GM10248 (cell line): ENCODE measurements around the gene DES.

Experiments
- CTCF ChIA-PET: fragments of 300-600 bp; sonication (Branson Sonifier 250); formaldehyde crosslinking; extraction: SDS; loops from one replicate; lab custom pipeline; 2021; ENCODE audit warnings: antibody characterized with exemption; lab: Yijun Ruan, JAX
- POLR2A ChIA-PET: fragments of 350-650 bp; sonication (Branson Sonifier 250); formaldehyde crosslinking; extraction: SDS; loops from one replicate; lab custom pipeline; 2020; ENCODE audit warnings: antibody characterized with exemption; lab: Yijun Ruan, JAX
- DNase-seq: peaks from one replicate; pipeline ENCODE4 v3.0.0; 2012; ENCODE audit errors: extremely low spot score
- TF ChIP-seq, protein P1 (sequence below): IDR thresholded peaks from 2 replicates; pipeline ENCODE4 v1.5.1; 2012; ENCODE audit warnings: mild to moderate bottlenecking, low read depth; ENCODE audit errors: extremely low read depth, missing control alignments, control extremely low read depth

The DES gene

DNA sequence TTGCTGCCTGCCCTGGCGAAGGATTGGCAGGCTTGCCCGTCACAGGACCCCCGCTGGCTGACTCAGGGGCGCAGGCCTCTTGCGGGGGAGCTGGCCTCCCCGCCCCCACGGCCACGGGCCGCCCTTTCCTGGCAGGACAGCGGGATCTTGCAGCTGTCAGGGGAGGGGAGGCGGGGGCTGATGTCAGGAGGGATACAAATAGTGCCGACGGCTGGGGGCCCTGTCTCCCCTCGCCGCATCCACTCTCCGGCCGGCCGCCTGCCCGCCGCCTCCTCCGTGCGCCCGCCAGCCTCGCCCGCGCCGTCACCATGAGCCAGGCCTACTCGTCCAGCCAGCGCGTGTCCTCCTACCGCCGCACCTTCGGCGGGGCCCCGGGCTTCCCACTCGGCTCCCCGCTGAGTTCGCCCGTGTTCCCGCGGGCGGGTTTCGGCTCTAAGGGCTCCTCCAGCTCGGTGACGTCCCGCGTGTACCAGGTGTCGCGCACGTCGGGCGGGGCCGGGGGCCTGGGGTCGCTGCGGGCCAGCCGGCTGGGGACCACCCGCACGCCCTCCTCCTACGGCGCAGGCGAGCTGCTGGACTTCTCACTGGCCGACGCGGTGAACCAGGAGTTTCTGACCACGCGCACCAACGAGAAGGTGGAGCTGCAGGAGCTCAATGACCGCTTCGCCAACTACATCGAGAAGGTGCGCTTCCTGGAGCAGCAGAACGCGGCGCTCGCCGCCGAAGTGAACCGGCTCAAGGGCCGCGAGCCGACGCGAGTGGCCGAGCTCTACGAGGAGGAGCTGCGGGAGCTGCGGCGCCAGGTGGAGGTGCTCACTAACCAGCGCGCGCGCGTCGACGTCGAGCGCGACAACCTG, at the start of gene DES:
Gene DES, plus strand, starts transcription at position 223 of the 857 bp plus-strand sequence. Its CDS starts 86 bp downstream, at position 309.
- POLR2A ChIA-PET, result no interaction called here
- TF ChIP-seq, protein P1, sequence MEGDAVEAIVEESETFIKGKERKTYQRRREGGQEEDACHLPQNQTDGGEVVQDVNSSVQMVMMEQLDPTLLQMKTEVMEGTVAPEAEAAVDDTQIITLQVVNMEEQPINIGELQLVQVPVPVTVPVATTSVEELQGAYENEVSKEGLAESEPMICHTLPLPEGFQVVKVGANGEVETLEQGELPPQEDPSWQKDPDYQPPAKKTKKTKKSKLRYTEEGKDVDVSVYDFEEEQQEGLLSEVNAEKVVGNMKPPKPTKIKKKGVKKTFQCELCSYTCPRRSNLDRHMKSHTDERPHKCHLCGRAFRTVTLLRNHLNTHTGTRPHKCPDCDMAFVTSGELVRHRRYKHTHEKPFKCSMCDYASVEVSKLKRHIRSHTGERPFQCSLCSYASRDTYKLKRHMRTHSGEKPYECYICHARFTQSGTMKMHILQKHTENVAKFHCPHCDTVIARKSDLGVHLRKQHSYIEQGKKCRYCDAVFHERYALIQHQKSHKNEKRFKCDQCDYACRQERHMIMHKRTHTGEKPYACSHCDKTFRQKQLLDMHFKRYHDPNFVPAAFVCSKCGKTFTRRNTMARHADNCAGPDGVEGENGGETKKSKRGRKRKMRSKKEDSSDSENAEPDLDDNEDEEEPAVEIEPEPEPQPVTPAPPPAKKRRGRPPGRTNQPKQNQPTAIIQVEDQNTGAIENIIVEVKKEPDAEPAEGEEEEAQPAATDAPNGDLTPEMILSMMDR, result no peak
- CTCF ChIA-PET, result interaction anchor here (1.2 to 1.4 kb wide), 2 partner anchors 16 to 111 kb away, joined by 4 to 5 read pairs; no protein-coding TSS in a partner anchor
- no peak for DNase-seq

DNA sequence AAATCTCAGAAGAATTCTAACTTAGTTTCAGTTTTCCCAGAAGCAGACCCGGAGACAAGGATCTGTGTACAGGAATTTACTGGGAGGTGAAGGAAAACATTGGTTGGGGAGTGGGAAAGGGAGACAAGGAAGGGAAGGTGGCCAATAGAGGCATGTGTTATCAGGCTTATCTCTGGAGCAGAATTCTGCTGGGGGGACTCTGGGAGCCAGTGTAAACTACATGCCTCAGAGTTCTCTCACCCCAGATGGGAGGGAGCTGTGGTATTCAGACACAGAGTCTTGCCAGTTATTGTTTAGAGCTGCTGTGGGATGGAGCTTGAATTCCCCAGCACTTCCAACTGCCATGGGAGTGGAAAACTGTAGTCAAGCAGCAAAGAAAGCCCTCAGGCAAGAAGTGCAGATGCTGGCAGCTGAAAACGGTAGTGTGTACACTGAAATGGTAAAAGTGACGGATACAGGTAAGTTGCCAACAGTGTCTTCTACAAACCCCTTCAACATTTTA, 49.4 kb upstream of the DES start:
- CTCF ChIA-PET, result interaction anchor here (1.3 to 1.4 kb wide), 3 partner anchors 17 to 389 kb away, joined by 3 to 5 read pairs (median 3); no protein-coding TSS in a partner anchor

DNA sequence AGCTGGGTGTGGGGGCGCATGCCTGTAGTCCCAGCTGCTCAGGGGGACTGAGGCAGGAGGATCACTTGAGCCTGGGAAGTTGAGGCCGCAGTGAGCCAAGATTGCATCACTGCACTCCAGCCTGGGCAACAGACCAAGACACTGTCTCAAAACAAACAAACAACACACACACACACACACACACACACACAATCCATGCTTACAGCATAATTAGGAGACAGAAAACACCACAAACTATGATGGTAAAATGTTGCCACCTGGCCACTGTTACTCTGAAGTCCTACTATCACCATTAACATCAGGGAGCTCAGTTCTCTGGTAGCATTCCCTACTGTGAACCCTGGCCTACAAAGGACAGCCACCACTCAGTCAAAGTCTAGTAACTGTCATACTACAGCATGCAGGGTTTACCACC, 48.7 kb upstream of the DES start:
- CTCF ChIA-PET, result interaction anchor here (1.3 to 1.4 kb wide), 3 partner anchors 17 to 389 kb away, joined by 3 to 5 read pairs (median 3); no protein-coding TSS in a partner anchor
- POLR2A ChIA-PET, result no interaction called here
- TF ChIP-seq, protein P1, result no peak
- DNase-seq, result no peak

More for the DNA sequence above, 49.4 kb upstream of the DES start:
- no peak for DNase-seq
- TF ChIP-seq, protein P1, result no peak
- POLR2A ChIA-PET, result no interaction called here

DNA sequence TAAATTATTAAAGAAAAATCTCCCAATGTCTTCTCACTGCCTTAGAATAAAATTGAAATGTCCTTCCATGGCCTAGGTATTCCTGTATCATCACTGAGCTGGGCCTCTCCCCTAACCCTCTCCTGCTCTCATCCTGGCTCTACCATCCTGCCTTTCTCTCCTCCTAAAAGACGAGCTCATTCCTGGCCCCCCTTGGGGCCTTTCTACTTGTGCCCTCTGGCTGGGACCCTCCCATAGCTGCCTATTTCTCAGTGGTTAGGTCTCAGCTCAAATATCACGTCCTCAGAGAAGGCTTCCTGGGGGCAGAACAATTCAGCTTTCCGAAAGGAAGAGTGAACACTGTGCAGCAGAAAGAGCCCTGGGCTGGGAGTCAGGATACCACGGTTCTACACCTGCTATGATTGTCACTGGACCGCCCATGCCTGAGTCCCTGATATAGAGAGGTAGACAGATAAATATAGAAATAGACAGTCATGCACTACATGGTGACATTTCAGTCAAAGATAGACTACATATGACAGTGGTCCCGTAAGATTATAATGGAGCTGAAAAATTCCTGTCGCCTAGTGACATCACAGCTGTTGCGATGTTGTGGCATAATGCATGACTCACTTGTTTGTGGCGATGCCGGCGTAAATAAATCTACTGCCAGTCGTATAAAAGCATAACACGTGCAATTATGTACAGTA, 39.9 kb upstream of the DES start:
- TF ChIP-seq, protein P1, result no peak
- ChIA-PET POLR2A (interaction anchor here (1.5 kb wide), 1 partner anchor 9 kb away, joined by 3 read pairs; the partner anchor contains the start of gene DNPEP), CTCF (interaction anchor here (0.9 to 1.8 kb wide), 4 partner anchors 14 to 80 kb away, joined by 3 to 5 read pairs (median 3); no protein-coding TSS in a partner anchor)
- no peak for DNase-seq

DNA sequence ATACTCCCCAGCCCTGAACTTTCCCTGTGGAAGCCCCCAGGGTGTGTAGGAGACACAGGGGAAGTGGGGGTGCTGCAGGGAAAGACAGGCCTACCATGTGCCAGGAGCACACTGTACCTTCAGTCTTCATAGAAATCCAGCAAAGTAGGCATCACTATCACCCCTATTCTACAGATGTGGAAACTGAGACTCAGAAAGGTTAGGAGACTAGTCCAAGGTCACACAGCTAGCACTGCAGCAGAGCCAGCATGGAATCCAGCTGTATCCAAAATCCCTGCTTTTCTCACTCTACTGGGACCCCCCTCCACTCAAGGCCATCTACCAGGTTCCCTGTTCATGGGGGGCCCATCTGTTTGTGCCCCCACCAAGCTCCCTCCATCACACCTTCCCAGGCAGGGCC, 37.3 kb upstream of the DES start:
- no peak for DNase-seq
- TF ChIP-seq, protein P1, result no peak
- ChIA-PET CTCF (no interaction called here), POLR2A (interaction anchor here (0.5 kb wide), 1 partner anchor 128 kb away, joined by 3 read pairs; the partner anchor contains the start of gene TUBA4B)

DNA sequence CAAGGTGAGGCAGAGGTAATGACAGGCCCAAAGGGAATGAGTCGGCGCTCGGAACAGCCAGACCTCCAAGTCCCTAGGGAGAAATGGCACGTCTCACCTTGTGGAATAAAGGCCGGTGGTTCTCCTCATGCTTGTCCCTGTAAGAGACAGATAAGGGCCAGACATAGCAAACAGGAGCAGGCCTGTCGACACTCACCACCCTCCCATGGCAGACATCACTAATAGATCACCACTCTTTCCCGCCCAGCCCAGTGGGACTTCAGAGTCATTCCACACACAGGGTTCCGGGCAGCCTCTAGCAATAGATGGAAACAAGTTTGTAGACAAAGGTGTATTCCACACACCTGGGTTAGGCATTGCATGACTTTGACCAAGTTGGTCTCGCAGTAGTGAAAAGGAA, 36.7 kb upstream of the DES start:
- CTCF ChIA-PET, result no interaction called here
- DNase-seq, result no peak
- TF ChIP-seq, protein P1, result no peak
- POLR2A ChIA-PET, result no interaction called here
